GM19463 (cell line): Measurements from ENCODE around the gene PNO1.
A peak's percentile ranks its signal among the peaks of the same experiment; 100 is the strongest.
"Not testable (repeated sequence)": the region's sequence is repeated elsewhere in the genome, so short reads cannot be mapped to it uniquely, and the experiment has no call there.

Experiments used
- ATAC-seq: cut with Tn5 transposase; IDR thresholded peaks from one replicate; pipeline ENCODE4 v1.9.1; 2021; ENCODE audit warnings: mild to moderate bottlenecking, moderate library complexity; ENCODE audit not compliant: unreplicated experiment

The PNO1 gene

DNA sequence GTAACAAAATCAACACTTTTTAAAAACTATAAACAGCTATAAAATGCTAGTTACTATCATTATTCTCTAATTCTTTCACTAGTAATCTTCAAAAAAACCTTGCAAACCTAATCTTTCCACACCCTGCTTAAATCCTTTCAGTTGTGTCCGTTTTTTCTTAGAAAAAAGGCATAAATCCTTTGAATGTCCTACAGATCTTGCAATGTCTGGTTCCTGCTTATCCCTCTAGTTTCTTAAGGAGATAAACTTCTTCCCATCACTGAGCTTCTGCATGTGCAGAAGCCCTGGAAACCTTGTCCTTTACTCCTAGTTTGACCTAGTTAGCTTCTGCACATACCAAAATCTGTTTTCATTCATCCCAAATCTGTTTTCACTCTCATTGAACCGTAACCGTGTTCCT, 1.3 kb upstream of the PNO1 start:
- ATAC-seq: no peak

DNA sequence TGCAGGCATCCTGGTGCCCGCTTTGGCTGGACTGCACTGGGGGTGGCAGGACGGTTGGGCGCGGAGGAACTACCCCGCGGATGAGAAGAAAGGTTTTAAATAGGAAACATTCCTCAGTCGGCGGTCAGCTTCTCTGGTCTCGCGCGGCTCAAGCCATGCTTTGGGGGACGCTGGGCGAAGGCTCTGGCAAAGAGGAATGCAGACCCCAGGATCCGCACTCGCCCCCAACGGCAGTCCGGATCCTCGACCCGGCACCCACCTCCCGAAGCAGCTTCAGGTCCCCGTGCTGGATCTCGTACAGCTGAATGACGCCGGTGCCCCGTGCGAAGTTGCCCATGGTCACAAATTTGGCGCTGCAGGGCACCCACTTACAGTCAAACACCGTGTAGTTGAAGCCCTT, 686 bp upstream of the PNO1 start:
- ATAC-seq: peak; percentile 22

DNA sequence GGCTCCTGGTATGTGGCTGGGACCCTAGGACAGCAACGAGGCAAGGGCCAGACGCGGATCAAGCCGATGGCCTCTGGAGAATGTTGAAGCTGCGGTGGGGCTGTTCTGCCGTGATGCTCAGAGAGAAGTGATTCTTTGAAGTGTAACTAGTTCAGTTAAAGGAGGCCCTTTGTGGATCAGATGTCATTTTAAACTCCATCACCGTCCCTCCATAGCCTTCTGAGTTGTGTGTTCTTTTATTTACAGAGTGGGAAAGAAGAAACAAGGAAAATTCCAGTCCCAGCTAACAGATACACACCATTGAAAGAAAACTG, 403 bp downstream of the PNO1 start:
- ATAC-seq: no peak

DNA sequence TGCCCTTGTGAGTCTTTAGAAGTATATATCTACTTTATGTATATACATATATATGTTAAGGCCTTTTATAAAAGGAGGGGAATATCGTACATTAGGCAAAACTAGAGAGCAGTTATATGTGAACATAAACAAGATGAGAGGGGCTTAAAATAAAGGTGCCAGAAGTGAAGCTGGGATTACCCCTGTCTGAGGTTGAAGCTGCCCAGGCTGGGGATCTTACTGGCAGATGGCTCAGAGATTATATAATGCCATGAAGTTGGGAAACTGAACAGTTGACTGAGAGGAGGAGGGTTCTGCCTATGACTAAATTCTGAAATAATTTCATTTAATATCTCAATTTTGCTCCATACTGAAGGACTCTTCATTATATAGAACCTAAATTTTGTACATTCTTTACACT, 6.0 kb downstream of the PNO1 start:
- ATAC-seq: no peak

DNA sequence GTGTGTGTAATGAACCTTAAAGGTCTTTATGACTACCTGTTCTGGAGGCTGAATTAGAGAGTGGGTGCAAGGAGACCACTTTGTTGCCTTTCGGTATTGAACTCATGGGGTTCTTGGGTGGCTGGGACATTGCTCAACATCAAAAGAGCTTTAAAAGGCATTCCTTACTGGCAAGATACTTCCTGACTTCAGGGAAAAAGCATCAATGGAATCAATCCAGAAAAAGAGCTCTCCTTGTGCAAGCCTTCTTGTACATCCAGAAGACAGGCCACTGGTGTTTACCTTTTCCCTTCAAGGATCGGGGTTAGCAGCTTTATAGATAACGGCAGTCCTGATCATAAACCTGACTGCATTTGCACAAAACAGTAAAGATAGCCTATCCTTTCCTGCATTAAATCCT, 9.5 kb downstream of the PNO1 start:
- no peak for ATAC-seq

DNA sequence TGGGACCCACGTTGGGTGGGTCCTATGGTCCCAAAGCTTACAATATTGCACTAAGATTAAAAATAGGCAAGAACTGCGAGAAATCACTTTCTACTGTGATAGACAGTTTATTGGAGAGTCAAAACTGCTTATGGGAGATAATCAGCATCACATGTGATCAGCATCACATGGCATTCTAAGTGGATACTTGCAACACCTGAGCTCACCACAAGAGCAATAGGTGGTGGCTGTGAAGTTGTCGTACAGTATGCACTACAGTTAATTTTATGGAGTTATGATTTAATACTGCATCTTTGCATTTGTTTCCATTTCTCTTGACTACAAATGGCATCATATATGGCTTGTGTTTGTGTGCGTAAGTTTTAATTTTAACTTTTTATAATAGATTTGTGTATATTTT, 11.6 kb downstream of the PNO1 start:
- no peak for ATAC-seq

DNA sequence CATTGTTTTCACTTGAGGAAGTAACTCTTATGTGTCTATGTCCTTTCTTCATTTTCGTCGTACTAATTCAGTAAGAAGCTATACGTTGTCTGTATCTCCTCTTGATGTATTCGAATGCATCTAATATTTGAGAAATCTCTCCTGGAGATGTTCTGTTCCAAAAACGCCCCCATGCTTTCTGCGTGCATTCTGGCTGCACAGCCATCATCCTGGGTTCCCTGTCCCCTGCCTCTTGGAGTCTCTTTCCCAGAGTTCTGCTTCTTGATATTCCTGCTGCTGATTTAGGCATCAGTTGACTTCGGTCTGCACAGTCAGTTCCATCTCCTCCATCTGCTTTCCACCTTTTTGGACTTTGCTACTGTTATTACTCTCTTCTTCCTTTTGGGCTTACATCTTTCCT, 13.5 kb downstream of the PNO1 start:
- no peak for ATAC-seq

DNA sequence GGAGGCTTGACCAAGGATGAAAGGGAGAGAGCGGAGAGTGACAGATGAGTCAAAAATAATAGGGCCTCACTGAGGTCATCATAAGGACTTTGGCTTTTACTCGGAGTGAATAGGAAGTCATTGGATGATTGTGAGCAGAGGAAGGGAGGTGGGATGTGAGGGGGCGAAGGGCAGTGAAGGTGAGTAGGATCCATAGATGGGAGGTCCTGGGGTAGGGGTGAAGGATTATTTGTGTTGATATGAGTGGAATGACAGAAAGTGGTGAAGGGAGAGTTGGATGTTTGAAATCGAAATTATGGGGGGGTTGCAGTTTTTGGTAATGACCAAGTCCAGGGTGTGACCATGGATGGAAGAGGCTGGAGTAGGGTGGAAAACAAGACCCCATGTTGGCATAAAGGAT, 14.0 kb downstream of the PNO1 start:
- ATAC-seq: no peak

DNA sequence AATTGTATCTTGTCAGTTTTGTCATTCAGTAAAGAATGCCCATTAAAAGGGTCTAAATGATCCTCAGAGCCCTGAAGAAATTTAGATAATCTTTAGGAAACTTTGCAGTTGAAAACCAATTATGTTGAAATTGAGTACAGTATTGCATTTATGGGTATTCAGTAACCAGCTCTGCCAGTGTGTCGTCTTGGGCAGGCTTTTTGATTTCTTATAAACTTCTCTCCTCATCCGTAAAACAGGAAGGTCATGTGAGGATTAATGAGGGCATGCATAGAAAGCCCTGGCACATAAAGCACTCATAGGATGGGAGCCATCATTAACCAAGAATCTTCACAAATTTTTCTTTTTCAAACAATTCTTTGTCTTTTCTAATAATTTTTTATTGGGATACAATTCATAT, 14.8 kb downstream of the PNO1 start:
- ATAC-seq: no peak

DNA sequence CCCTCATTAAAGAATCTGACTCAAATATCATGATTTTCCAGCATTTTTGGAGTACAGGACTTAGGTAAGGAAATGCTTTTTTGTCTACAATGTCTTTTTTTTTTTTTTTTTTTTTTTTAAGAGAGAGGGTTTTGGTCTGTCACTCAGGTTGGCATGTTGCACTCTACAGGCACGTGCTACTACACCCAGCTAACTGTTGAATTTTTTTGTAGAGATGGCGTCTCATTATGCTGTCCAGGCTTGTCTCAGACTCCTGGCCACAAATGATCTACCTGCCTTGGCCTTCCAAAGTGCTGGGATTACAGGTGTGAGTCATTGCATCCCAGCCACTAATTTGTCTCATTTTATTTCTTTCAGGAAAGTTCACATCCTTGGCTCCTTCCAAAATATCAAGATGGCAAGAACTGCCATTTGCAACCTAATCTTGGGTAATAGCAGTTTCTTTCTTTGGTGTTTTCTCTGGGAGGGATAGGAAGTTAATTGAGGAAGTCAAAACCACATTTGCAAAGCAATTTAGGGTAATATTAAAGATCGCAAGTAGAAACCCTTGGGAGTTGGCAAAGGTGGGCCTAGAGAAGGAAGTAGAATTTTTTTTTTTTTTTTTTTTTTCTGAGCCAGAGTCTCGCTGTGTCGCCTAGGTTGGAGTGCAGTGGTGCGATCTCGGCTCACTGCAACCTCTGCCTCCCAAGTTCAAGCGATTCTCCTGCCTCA, 15.5 kb downstream of the PNO1 start:
- ATAC-seq: no peak

DNA sequence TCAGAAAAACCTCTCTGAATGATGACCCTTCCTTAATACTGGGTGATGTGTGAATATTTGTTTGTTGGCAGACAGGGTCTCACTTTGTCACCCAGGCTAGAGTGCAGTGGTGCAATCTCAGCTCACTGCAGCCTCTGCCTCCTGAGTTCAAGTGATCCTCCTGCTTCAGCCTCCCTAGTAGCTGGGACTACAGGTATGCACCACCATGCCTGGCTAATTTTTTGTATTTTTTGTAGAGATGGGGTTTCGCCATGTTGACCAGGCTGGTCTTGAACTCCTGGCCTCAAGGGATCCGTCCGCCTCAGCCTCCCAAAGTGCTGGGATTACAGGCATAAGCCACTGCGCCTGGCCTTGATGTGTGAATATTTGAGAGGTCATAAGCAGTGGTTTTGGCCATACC, 17.5 kb downstream of the PNO1 start:
- not testable (repeated sequence) for ATAC-seq

DNA sequence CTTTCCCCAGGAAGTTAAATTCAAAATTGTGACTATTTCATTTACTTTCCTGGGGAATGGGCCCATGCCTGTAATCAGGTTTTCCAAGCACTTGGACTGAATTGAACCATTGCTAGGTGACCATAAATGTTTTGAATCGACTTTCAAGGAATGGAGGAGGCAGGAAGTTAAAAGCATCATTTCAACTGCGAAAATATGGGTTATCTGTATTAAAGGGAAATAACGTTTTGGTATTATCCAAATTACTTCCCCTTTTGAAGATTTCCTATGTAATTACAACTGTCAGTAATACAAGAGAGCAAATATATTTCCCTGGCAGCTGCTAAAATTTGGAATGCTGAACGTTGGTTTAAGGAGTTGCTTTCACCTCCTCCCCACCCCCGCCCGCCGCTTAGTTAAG, 19.0 kb downstream of the PNO1 start:
- ATAC-seq: no peak

DNA sequence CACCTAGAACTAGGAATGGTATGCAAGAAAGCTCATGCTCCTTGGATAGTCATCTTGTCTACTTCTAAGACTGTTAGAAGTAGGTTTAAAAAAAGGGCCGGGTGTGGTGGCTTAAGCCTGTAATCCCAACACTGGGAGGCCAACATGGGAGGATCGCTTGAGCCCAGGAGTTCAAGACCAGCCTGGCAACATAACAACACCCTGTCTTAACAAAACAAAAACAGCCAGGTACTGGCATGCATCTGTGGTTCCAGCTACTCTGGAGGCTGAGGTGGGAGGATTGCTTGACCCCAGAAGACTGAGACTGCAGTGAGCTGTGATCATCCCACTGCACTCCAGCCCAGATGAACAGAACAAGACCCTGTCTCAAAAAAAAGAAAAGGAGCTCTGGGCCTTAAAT, 19.9 kb downstream of the PNO1 start:
- no peak for ATAC-seq

DNA sequence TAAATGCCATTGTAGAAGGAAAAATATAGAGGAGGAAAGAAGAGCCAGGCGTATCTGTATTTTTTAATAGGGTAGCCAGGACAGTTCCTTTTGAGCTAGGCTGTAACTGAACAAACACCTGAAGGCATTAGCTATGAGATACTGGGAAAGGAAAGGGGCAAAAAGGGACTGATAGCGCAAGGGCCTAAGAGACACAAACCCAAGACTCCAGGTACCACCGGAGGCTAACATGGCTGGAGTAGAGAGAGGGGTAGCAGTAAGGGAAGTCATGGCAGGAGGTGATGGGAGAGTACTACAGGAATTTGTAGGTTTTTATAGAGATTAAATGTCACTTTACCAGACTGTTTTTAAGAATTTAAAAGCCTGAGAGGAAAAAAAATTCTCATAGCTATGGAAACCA, 20.7 kb downstream of the PNO1 start:
- no peak for ATAC-seq

DNA sequence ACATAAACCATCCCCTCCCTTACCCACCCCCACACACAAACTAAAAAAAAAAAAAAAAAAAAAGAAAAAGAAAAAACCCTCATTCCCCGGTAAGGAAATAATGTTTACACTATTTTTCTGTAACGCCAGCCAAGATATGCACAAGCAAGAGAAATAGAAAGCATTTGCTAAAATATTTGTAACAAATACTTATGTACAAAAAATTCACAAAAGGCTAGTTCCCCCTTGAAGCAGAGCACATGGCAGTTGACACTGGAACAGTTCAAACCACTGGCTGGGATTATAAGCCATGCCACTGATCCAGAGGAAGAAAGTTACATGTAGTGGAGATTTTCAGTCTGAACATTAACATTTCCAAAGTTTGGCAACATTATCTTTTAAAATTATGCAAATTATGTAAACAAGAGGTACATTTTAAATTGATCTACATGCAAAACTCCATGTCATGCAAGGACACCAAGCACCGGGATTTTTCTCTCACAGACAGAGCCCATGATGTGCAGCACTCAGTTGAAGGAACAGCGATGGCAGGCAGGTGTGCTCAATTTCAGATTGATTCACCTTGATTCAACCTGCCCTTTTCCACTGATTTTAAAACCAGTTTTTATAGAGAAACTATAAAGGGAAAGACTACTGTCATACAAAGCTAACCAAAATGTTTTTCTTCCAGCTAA, 21.4 kb downstream of the PNO1 start:
- ATAC-seq: no peak

DNA sequence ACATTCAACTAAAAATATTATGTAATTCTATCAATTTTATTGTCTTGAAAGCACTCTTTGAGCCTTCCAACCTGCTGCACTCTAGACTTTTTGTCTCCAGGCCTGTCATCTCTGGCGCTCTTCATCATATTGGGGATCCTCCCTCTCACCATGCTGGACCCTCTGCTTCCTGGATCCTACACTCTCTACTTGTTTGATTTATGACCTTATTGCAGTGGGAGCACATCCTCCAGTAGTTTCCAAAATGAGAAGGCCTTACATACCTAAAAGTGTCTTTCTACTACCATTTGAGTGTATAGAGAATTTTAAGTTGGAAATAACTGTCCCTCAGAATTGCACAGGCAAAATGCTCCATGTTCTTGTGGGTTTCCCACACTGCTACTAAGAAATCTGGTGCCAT, 25.2 kb downstream of the PNO1 start:
- ATAC-seq: no peak

DNA sequence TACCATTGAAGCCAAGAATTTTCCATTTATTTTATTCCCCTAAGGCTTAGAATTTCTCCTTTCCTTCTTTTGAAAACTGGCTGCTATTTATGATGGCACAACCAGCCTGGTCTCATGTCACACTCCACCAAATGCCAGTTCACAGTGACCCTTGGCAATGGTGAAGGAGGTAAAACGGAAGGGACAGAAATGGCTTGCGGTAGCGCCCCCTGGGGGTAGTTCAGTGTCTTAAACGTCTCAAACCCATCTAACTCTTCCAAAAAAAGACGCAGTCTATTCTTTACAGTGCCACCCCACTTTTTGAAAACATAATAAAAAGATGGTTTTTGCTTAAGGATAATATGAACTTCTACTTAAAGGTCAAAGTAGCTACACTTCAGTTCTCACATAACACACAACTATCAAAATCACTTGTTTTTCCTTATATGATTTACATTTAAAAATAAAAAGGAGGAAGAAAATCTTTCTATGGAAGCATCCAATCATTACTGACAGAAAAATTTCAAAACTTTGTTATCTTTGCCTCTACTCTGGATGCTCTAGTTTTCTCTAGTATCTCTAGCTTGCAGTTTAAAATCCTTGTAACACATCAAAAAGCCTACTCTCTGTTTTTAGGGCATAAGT, 28.0 kb downstream of the PNO1 start:
- ATAC-seq: peak; percentile 42

DNA sequence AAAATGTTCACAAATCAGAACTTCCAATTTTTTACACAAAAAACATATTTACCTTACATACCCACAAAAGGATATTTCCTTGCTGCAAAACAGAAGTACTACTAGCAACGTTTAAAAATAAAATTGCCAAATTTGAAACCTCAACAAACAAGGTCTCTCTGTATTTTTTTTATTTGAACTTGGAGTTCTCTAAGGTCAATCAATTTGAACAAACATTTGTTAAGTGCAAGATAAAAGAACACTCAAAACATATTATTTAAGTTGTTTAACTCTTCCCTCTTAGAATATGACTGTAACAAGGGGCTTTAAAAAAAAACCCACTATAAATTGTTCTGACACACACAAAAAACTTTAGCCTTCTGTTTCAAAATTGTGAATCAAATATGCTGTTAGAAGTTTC, 29.6 kb downstream of the PNO1 start:
- ATAC-seq: no peak

DNA sequence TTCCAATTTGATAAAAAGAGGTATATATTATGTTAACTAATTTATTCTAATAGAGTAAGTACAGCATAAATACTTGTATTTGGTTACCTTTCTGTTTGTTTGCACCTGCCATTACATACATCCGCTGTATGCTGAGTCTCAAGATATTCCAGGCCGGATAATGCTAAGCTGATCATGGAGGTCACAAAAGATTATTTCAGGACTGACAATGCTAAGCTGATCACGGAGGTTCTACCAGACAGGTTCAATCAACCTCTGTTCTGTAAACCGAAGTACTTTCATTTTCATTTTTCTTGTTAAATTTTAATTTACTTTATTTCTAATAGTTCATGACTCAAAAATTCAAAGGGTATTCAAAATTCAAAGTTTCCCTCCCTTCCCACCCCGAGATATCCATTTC, 31.1 kb downstream of the PNO1 start:
- no peak for ATAC-seq

DNA sequence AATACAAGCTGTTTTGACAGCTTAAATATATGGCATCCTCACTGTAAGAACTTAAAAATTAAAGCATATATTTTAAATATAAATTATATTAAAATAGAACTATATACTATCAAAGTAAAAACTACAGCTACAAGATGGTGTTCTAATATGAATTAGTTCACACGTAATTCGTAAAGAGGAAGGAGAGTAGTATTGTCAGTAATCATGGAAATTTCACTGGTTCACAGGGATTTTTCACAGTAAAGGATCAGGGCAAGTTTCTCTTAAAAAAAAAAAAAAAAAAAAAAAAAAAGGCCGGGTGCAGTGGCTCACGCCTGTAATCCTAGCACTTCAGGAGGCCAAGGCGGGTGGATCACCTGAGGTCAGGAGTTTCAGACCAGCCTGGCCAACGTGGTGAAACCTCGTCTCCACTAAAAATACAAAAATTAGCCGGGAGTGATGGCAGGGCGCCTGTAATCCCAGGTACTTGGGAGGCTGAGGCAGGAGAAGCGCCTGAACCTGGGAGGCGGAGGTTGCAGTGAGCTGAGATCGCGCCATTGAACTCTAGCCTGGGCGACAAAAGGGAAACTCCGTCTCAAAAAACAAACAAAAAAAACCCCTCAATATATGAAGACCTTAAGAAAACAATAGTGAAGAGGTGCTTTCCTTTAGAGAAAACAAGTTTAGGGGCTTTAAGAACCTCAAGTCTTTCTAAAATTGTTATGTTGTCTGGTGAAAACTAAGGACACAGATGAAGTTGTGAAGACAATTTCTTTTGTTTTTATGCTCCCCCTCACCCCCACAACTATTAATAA, 32.5 kb downstream of the PNO1 start:
- no peak for ATAC-seq

DNA sequence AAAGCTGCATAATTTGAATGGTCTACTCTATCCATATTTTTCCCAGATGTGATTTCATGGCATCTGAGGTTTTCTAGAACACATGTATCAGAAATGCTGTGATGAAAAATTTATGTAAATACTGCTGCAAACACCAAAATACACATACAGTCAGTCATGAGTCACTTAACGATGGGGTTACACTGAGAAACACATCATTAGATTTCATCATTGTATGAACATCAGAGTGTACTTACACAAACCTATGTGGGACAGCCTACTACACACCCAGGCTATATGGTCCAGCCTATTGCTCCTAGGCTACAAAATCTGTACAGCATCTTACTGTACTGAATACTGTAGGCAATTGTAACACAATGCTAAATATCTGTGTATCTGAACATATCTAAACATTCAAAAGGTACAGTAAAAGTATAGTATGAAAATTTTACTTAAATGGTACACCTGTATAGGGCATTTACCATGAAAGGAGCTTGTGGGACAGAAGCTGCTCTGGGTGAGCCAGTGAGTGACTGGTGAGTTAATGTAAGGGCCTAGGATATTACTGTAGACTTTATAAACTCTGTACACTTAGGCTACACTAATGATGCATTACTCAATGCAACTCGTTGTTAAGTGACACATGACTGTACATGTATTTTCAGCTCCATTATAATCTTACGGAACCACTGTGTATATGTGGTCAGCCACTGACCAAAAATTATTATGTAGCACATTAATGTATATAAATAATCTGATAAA, 33.5 kb downstream of the PNO1 start:
- ATAC-seq: no peak
